GM21825 (cell line): ENCODE results near the gene TWIST2.

ENCODE experiments used
- ATAC-seq: cut with Tn5 transposase; IDR thresholded peaks from one replicate; pipeline ENCODE4 v1.9.1; 2021; ENCODE audit warnings: mild to moderate bottlenecking, moderate library complexity; ENCODE audit not compliant: unreplicated experiment

The TWIST2 gene

GRCh38 chr2:238888781-238889180, 40.9 kb downstream of the TWIST2 start:
- ATAC-seq, result no peak

- no peak for ATAC-seq
Measured at GRCh38 chr2:238890131-238890530, 42.2 kb downstream of the TWIST2 start.

GRCh38 chr2:238890618-238891456, 43.0 kb downstream of the TWIST2 start:
- no peak for ATAC-seq

GRCh38 chr2:238891457-238892203, 43.7 kb downstream of the TWIST2 start:
- no peak for ATAC-seq

- ATAC-seq, result no peak
Measured at GRCh38 chr2:238892204-238892500, 44.3 kb downstream of the TWIST2 start.

- no peak for ATAC-seq
Measured at GRCh38 chr2:238892796-238893195, 44.9 kb downstream of the TWIST2 start.

GRCh38 chr2:238893349-238894000, 45.6 kb downstream of the TWIST2 start:
- no peak for ATAC-seq

GRCh38 chr2:238894226-238894949, 46.5 kb downstream of the TWIST2 start:
- ATAC-seq, result no peak

- ATAC-seq, result no peak
Measured at GRCh38 chr2:238894950-238895298, 47.0 kb downstream of the TWIST2 start.

GRCh38 chr2:238895361-238895882, 47.5 kb downstream of the TWIST2 start:
- no peak for ATAC-seq

GRCh38 chr2:238895891-238896600, 48.2 kb downstream of the TWIST2 start:
- ATAC-seq, result no peak

- no peak for ATAC-seq
Measured at GRCh38 chr2:238896641-238897040, 48.8 kb downstream of the TWIST2 start.

GRCh38 chr2:238897122-238897880, 49.4 kb downstream of the TWIST2 start:
- ATAC-seq, result no peak

- ATAC-seq, result no peak
Measured at GRCh38 chr2:238897911-238898311, 50.0 kb downstream of the TWIST2 start.

- ATAC-seq, result no peak
Measured at GRCh38 chr2:238898534-238899281, 50.8 kb downstream of the TWIST2 start.

GRCh38 chr2:238899386-238899785, 51.5 kb downstream of the TWIST2 start:
- ATAC-seq, result no peak

GRCh38 chr2:238900511-238900910, 52.6 kb downstream of the TWIST2 start:
- no peak for ATAC-seq

GRCh38 chr2:238901461-238902057, 53.7 kb downstream of the TWIST2 start:
- no peak for ATAC-seq

- ATAC-seq, result no peak
Measured at GRCh38 chr2:238902285-238902684, 54.4 kb downstream of the TWIST2 start.
